ENCODE results near the gene KCMF1. TPM values are rescaled to one million over a fixed set of nuclear protein-coding genes. Genes with fewer than 3 reads are reported as not detected.

Gene KCMF1
- total RNA-seq, 1 experiment from 2014 or later, result 97.8 TPM

DNA sequence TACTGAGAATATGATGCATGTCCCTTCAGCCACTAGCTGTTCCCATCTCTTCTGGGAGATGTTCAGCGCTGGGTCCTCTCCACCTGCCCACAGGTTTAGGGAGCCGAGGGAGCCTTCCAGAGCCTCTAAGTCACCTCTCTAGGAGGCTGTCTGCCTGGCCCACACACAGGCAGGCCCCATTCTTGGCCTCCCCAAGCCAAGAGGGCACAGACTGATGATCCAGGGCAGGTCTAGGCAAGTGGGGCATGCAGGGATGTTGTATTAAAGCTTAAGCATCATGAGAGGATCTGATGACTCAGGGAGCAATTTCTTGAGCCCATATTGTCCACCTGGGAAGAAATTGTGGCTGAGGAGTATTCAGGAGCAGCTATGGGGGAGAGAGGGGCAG is 45.6 kb upstream of the KCMF1 start:
- DNase-seq, result no peak
- TF ChIP-seq, protein P1, sequence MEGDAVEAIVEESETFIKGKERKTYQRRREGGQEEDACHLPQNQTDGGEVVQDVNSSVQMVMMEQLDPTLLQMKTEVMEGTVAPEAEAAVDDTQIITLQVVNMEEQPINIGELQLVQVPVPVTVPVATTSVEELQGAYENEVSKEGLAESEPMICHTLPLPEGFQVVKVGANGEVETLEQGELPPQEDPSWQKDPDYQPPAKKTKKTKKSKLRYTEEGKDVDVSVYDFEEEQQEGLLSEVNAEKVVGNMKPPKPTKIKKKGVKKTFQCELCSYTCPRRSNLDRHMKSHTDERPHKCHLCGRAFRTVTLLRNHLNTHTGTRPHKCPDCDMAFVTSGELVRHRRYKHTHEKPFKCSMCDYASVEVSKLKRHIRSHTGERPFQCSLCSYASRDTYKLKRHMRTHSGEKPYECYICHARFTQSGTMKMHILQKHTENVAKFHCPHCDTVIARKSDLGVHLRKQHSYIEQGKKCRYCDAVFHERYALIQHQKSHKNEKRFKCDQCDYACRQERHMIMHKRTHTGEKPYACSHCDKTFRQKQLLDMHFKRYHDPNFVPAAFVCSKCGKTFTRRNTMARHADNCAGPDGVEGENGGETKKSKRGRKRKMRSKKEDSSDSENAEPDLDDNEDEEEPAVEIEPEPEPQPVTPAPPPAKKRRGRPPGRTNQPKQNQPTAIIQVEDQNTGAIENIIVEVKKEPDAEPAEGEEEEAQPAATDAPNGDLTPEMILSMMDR (conservative IDR thresholded peaks at IDR 0.05), result no peak
- no peak for TF ChIP-seq EZH2 (IDR thresholded peaks at IDR 0.05; ENCODE audit: low read depth)
- Histone ChIP-seq H3K36me3 (ENCODE audit: low read depth) (no peaks in the 10 kb centered on the region), H3K4me1 (replicated peaks; ENCODE audit: insufficient read depth) (peaks cover 12% of the 10 kb centered on the region), H3K27ac (no peak overlapping the region), H3K27me3 (ENCODE audit: insufficient read depth, low read depth) (no peaks in the 10 kb centered on the region), H4K20me1 (ENCODE audit: insufficient read depth) (no peaks in the 10 kb centered on the region), H2AFZ (no peak overlapping the region), H3K9me2 (ENCODE audit: insufficient read depth) (no peaks in the 10 kb centered on the region), H3K79me2 (ENCODE audit: low read depth) (no peaks in the 10 kb centered on the region), H3F3A (ENCODE audit: insufficient read depth, low read depth) (peaks cover 5% of the 10 kb centered on the region; the same call in 1 of the 2 replicates), H3K9me3 (ENCODE audit: insufficient read depth, low read depth) (no peaks in the 10 kb centered on the region), H3K4me3 (no peak overlapping the region; the same call in 1 of the 2 replicates), H3K4me2 (peak overlapping the region; percentile 77)
- CTCF ChIA-PET, result interaction anchor here (0.5 to 1.7 kb wide), 12 partner anchors 15 to 373 kb away, joined by 3 to 15 read pairs (median 5); no protein-coding TSS in a partner anchor
- intact Hi-C loops (cut with micrococcal nuclease; ENCODE audit: unreplicated experiment), result loop anchor here (1.0 to 10.0 kb wide), 6 partner anchors 43 to 430 kb away; partner anchors contain the start of gene TCF7L1
- POLR2A ChIA-PET (ENCODE audit: unreplicated experiment), result interaction anchor here (1.2 kb wide), 1 partner anchor 33 kb away, joined by 3 read pairs; no protein-coding TSS in a partner anchor
- BruUV-seq (replicated peaks), result no TSS peak

DNA sequence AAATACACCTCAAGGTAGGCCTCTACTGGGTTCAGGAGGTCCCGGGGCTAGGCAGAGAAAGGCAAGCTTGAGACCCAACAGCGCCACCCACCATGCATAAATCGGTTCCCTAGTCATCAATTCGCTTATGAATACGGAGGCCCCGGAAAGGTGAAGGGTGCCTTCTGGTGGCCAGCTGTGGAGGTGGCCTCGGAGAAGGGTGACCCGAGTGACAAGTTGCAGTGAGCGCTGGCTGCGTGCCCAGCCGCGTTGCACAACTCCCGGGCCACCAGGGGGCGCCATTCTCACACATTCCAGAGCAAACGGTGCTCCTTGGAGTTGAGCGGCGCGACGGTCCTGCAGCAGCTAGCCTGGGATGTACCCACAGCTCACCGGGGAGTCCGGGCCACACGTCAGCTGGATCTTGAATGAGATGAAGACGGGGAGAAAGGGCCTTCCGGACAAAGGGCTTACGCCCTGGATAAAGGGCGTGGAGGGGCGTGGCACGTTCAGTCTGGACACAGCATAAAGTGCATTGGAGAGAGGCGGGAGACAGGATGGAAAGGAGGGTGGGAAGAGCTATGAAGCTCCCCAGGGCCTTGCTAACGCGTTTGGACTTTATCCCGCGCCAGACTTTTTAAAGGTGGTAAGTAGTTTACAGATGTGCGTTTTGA is 45.1 kb upstream of the KCMF1 start:
- Histone ChIP-seq H2AFZ (peak overlapping the region; percentile 71), H3K27ac (no peak overlapping the region), H3K4me1 (replicated peaks; ENCODE audit: insufficient read depth) (peaks cover 9% of the 10 kb centered on the region; the same call in 1 of the 2 replicates), H3K4me3 (peak overlapping the region; percentile 52), H3K9me2 (ENCODE audit: insufficient read depth) (no peaks in the 10 kb centered on the region), H3K27me3 (ENCODE audit: insufficient read depth, low read depth) (no peaks in the 10 kb centered on the region), H3K9me3 (ENCODE audit: insufficient read depth, low read depth) (no peaks in the 10 kb centered on the region), H4K20me1 (ENCODE audit: insufficient read depth) (no peaks in the 10 kb centered on the region), H3F3A (ENCODE audit: insufficient read depth, low read depth) (peaks cover 2% of the 10 kb centered on the region; the same call in 1 of the 2 replicates), H3K36me3 (ENCODE audit: low read depth) (no peaks in the 10 kb centered on the region), H3K79me2 (ENCODE audit: low read depth) (no peaks in the 10 kb centered on the region), H3K4me2 (peak overlapping the region; percentile 77)
- TF ChIP-seq, protein P1 (conservative IDR thresholded peaks at IDR 0.05), result peak; percentile 97
- TF ChIP-seq EZH2 (IDR thresholded peaks at IDR 0.05; ENCODE audit: low read depth), result no peak
- CTCF ChIA-PET, result interaction anchor here (0.5 to 1.7 kb wide), 15 partner anchors 14 to 372 kb away, joined by 3 to 15 read pairs (median 4); no protein-coding TSS in a partner anchor
- POLR2A ChIA-PET (ENCODE audit: unreplicated experiment), result interaction anchor here (1.2 kb wide), 1 partner anchor 32 kb away, joined by 3 read pairs; no protein-coding TSS in a partner anchor
- peak; percentile 92 to 99 for DNase-seq
- BruUV-seq (replicated peaks), result TSS peak; percentile 23
- intact Hi-C loops (cut with micrococcal nuclease; ENCODE audit: unreplicated experiment), result loop anchor here (1.0 to 10.0 kb wide), 8 partner anchors 44 to 431 kb away; partner anchors contain the start of genes KCMF1 and TCF7L1

DNA sequence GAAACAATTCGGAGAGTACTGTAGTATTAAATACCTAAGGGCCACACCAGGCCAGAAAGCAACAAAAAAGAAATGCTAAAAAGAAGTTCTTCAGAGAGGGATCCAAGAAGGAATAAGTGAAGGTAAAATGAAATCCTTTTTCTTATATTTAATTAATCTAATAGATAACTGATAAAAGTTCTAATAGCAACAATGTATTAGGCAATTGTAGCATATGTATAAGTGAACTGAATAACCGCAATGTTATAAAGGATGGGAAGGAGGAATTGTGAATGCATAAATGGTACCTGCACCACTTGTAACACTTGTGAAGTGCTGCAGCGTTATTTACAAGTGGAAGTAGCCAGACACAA is 43.7 kb upstream of the KCMF1 start:
- no peak for TF ChIP-seq EZH2 (IDR thresholded peaks at IDR 0.05; ENCODE audit: low read depth)
- TF ChIP-seq, protein P1 (conservative IDR thresholded peaks at IDR 0.05), result peak; percentile 14; the same call in 1 of the 2 replicates
- intact Hi-C loops (cut with micrococcal nuclease; ENCODE audit: unreplicated experiment), result loop anchor here (1.0 to 10.0 kb wide), 6 partner anchors 44 to 371 kb away; partner anchors contain the start of genes KCMF1 and TCF7L1

More for the DNA sequence above, 43.7 kb upstream of the KCMF1 start:
- Histone ChIP-seq H2AFZ (no peak overlapping the region), H3K4me3 (peak overlapping the region; percentile 52; the same call in 1 of the 2 replicates), H3K4me1 (replicated peaks; ENCODE audit: insufficient read depth) (peaks cover 9% of the 10 kb centered on the region; the same call in 1 of the 2 replicates), H3K9me3 (ENCODE audit: insufficient read depth, low read depth) (no peaks in the 10 kb centered on the region), H3K79me2 (ENCODE audit: low read depth) (no peaks in the 10 kb centered on the region), H4K20me1 (ENCODE audit: insufficient read depth) (no peaks in the 10 kb centered on the region), H3K27me3 (ENCODE audit: insufficient read depth, low read depth) (no peaks in the 10 kb centered on the region), H3K27ac (peak overlapping the region; percentile 21; the same call in 1 of the 2 replicates), H3K4me2 (peak overlapping the region; percentile 77), H3K9me2 (ENCODE audit: insufficient read depth) (no peaks in the 10 kb centered on the region), H3F3A (ENCODE audit: insufficient read depth, low read depth) (peaks cover 2% of the 10 kb centered on the region; the same call in 1 of the 2 replicates), H3K36me3 (ENCODE audit: low read depth) (no peaks in the 10 kb centered on the region)
- ChIA-PET POLR2A (ENCODE audit: unreplicated experiment) (no interaction called here), CTCF (interaction anchor here (1.2 kb wide), 1 partner anchor 31 kb away, joined by 4 read pairs; no protein-coding TSS in a partner anchor)
- no peak for DNase-seq
- no TSS peak for BruUV-seq (replicated peaks)
